GM18870 (cell line): ENCODE data around the gene NKX1-1.

Experiments
- ATAC-seq: cut with Tn5 transposase; IDR thresholded peaks from one replicate; pipeline ENCODE4 v1.9.1; 2021; ENCODE audit warnings: moderate library complexity; ENCODE audit not compliant: unreplicated experiment

Gene NKX1-1

DNA sequence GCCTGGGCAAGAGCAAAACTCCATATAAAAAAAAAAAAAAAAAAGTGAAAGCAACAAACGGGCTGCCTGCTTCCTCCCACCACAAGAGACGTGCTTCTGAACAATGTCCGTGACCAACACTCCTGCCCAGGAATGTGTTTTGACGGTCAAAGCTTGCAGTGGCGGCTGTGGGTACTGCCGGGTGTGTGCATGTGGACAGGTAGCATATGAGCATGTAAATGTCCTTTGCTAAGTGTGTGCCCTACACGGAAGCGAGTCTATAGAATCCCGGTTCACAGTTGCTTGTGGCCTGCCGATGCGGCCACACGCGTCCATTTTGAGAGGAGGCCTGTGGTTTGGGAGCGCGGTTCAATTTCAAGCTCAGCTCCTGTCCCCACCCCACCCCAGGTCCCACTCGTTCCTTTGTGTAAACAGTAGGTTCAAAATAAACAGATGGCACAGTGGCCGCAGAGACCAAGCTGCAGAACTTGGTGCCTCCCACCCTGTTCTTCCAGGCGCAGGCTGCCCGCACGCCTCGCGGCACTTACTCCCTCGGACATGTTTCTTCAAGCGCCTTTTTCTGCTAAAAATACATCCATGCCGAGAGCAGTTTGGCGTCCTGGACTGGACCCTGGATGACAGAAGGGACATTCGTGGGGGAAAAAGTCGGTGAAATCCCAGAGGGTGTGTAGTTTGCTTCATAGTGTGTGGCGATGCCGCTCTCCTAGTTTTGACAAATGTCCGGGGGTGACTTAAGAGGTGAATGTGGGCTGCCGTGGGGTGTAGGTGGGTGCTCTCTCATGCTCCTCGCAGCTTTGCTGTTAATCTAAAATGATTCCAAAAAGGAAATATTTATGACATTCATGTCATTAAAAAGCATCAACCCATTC lies 11.5 kb upstream of the NKX1-1 start:
- no peak for ATAC-seq

DNA sequence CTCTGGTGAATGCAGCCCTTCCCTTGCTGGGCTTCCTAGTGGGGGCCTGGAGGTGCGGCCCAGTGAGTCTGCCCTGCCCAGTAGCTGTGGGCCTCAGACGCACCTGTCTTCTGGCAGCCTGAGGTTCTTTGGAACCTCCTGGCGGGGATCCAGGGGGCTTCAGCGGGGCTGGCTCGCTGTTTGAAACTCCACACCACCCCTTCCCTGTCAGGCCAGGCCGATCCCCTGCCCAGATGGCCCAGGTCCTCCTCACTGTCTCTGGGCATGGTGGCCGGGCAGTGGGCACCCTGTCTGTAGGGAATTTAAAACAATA lies 10.7 kb upstream of the NKX1-1 start:
- no peak for ATAC-seq

DNA sequence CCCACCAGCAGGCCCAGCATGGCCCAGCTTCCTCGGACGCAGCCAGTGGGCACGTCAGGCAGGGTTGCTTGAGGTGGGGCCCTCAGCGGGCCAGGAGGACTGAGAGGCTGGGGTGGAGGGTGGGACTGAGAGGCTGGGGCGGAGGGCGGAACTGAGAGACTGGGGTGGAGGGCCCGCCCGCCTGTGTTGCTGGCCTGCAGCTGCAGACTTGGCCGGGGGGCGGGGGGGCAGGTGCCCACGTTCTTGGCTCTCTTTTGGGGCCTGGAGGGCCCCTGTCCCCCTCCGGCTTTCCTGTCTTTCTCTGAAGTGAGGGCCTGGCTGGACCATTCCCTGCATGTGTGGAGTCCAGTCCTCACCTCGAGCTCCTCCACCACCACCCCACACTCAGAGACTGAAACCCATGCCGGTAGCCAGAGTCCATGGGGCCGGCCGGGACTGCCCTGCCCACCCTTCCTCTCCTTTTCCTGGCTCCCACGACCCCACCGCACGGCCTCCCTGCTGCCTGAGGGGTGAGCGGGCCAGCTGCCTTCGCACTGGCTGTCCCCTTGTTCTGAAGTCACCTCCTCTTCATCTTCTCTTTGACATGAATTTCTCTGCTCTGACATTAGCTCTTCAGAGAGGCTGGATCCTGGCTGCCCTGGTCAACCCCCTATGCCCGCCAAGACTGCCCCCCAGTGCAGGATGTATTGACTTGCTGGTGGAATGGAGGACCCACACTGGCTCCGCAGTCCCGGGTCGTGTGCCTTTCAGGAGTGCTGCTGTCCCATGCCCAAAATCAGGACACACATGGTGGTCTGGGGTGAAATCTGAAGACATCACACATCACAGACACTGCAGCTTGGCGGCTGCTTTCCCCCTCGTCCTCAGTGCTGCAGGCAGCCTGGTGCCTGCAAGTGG lies 10.1 kb upstream of the NKX1-1 start:
- ATAC-seq, result no peak

DNA sequence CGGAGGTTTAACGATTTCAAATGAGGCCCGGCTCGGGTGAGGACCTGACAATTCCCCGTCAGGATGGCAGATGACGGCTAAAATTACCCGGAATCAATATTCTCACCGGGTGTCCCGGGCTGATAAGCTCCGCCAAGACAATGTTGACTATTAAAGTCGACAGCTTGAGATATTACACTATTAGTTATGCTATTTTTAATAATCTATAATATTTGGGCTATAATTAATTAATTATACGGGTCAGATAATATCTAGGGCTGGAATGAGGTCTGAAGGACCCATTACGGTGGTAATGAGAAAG lies 9.4 kb upstream of the NKX1-1 start:
- ATAC-seq, result no peak

DNA sequence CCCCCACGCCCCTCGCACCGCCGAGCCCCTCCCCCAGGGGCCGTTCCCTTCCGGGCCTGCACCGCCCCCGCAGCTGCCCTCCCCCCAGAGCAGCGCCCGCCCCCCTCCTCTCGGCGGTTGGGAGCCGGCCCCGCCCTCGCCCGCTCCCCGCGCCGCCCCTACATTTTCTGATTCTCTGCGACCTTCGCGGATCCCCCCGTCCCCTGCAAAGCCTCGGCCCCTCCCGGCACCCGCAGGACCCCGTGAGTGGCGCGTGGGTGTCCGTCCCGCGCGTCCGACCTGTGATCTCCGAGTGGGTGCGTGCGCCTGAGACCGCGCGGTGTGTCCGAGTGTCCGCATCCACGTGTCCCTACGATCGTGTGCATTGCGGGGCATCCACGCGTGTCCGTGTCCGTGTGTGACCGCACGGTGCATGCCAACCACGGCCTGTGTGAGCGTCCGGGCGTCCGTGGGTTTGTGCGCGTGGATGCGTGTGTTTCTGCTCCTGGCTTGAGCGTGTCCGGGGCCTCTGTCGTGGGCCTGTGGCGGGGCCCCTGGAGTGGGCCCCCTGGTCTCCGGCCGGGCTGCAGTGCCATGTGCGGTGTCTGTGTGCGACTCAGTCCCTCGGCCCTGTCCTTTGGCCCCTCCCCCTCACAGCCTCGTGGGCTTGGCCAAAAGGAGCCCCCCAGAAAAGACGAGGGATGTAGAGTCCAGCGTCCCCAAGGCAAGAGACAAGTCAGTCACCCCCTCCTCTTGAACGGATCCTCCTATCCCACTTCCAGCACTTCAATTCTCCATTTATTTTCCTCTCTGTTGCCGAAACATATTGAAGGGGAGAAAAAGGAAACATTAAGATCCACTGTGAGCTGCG lies 8.8 kb upstream of the NKX1-1 start:
- no peak for ATAC-seq

DNA sequence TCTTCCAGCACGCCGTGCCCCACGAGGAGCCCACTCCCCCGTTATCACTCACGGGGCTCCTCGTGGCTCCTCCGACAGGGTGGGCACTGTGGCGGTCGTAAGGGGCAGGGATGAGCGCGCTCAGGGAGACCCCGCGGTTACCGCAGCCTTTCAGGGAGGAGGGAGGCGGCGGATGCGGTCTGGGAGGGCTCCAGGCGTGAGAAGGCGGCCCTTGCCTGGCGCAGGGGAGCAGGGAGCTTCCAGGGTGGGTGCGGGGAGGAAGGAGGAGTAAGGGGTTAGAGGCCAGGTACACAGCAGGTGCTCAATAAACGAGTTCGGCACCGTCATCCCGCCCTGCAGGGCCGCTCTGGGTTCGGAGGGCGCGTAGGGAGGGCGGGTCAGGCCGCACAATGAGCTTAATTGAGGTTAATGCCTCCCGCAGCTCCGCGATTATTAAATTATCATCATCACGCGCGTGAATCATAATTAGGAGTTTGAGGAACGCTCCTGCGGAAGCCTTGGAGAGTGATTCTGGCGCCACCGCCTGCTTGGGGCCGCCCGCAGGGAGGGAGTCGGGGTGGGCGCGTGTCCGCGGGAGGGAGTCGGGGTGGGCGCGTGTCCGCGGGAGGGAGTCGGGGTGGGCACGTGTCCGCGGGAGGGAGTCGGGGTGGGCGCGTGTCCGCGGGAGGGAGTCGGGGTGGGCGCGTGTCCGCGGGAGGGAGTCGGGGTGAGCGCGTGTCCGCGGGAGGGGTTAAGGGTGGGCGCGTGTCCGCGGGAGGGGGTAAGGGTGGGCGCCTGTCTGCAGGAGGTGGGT lies 7.6 kb upstream of the NKX1-1 start:
- no peak for ATAC-seq

DNA sequence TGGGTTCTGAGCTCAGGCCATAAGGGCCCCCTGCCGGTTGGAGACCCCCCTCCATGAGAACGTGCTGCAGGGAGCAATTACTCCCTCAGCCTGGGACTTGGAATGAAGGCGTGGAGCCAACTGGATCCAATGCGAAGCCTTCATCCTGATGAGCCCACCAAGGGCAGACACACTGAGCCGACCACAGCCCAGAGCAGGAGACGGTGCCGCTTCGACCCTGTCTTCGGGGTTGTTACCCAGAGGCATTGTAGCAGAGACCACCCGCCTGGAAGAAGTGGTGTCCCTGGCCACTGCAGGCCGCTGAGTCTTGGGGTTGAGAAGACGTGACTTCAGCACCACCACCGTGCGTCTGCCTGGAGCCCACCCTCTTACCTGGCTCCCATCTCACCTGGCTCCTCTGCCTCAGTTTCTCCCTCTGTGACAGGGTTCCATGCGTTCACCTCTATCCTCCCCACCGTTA lies 7.0 kb upstream of the NKX1-1 start:
- no peak for ATAC-seq

DNA sequence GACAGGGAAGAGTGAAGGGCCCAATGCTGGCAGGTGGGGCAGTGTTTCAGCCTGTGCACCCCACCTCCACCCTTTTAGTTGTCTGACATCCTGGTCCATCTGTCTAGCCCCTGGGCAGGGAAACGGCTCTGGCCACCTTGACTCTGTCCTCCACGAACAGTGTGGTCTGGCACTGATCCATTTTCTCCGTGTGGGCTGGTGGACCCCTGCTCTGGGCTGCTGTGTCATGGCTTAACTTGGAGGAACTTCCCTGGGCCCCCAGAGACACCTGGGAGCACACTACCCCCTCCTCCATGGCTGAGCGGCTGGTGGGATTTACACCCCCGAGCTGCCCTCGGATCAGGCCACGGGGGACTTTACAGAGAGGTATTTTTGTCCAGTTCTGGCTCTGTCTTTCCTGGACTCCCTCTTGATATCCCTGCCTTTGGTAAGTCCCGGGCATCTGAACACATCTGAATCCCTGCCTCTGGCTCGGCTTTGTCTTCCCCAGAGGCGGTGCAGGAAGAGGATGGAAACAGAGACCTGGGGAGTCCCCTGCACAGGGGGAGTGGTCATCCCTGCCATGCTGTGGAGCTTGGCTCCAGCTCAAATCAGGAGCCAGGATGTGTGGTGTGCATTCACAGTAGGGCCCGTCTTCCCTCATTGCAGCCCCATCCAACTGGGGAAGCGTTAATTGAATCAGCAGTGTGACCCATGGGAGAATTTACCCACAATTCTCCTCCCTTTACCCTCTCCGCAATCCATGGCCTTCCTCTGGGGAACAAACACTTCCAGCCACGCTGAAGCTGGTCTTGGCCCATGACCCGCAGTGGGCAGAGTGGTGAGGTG lies 6.3 kb upstream of the NKX1-1 start:
- ATAC-seq, result no peak

DNA sequence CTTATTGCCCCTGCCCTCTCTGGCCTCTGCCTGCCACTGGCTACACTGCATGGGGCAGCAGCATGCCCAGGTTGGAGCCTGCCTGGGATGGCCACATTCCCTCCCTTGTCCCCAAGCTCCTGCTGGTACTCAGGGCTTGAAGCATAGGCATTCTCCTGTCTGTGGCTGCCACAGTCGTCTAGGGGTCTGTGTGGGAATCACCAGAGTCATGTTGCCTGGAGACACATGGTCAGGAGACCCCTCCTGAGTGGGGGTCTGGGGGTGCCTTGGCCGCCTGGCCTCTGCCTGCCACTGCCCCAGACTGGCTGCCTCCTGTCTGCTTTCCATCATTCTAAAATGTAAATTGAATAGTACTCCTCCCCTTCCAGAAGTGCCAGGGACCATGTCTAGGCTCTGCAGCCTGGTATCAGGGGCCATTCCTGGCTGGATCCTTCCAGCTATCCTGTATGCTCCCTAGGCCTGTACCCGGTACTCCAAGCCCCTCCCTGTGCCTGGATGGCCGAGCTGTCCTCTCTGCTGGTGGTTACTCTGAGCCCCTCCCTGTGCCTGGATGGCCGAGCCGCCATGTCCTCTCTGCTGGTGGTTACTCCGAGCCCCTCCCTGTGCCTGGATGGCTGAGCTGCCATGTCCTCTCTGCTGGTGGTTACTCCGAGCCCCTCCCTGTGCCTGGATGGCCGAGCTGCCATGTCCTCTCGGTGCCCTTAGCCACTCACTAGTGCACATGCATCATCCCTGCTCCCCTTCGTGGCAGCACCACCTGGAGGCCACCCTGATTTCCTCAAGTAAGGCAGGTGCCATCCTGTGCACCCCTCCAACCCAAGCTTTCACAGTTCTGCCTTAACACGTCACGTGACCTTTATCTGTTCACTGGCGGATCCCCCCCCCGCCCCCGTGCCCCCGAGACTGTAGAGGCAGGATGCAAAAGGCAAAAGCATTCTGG lies 5.5 kb upstream of the NKX1-1 start:
- ATAC-seq, result no peak

DNA sequence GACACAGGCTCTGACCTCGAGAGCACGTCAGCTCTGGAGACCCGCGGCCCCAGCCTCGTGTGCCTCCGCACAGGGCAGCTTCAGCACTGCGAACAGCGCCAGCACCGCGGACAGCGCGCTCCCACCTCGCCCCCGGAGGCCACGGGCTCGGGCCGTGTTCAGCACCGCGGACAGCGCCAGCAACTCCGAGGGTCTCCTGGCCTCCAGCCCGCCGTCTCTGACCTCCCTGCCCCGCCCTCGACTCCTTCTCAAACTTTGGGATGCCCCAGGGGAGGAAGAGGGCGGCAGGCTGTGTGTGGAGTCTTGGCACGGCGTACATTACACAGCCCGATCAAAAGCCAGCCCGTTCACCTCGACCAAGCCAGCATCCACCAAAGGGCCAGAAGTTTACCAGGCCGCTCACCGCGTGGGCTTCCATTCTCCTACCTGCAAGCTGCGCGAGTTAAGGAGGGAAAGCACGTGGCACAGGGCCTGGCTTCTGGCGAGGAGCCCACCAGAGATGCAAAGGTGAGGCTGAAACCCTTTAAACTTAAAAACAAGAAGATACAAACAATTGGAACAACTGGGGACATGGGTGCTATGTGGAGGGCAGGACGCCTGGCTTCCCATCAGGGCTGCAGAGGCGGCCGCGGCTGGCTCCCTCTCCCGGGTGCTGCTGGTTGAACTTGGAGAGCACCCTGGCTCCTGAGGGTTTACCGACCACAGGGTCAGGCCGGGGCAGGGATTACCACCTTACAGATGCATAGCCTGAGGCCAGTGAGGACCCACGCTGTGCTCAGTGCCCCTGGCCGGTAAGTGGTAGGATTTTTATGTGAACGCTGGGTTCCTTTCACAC lies 4.5 kb upstream of the NKX1-1 start:
- ATAC-seq, result no peak

DNA sequence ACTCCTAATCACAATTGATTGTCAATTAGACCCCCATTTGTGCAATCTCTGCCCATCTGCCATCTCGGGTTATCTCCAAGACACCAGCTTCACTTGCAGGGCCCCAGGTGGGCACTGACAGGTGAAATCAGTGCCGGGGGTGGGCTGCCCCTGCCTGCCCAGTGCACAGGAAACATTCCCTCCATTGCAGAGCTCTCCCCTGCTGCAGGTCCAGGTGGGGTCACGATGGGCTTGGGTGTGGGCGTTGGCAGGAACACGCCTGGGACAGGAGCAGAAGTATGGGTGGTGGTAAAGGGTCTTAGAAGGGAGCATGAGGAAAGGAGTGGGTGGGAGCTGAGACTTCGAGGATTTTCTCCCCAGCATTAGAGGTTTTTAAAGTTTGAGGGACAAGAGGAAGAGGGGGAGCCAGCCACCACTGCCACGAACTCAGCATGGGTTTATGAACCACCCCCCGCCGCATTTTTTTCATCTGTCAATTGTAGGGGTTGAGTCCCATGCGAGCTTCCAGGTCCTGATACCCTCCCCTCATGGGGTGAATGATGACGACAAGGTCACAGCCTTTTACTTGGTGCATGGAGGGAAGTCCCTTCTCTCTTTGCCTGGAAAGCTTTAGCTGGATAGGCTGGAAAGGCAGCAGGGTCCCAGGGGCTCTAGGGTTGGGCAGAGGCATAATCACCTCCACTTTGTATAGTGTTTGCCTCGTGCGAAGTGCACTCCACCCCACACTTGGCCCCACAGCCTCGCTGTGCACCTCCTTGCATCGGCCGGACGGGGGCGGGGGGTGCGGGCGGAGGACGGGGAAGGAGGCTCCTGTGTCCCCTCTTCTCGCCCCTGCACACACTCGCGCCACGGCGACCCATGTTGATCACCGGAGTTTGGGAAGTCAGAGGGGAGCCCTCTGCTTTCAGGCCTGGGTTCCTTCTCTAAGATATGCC lies 3.5 kb upstream of the NKX1-1 start:
- ATAC-seq, result no peak

DNA sequence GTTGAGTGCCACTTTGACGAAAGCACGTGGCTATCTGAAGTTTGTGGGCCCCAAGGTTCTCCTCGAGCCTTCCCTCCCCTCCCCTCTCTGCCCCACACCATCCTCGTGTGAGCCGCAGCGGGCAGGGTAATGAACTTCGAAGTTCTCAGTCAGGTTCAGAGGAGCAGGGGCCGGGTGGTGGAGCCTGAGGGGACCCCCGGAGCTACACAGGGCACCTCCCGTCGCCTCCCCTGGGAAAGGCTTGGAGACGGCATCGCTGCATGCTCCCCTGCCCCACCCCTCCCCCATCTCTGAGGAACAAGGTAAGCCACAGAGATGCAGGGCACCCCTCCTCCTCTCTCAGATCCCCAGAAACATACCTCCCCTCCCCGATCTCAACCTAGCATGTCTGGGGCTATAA lies 2.8 kb upstream of the NKX1-1 start:
- no peak for ATAC-seq

DNA sequence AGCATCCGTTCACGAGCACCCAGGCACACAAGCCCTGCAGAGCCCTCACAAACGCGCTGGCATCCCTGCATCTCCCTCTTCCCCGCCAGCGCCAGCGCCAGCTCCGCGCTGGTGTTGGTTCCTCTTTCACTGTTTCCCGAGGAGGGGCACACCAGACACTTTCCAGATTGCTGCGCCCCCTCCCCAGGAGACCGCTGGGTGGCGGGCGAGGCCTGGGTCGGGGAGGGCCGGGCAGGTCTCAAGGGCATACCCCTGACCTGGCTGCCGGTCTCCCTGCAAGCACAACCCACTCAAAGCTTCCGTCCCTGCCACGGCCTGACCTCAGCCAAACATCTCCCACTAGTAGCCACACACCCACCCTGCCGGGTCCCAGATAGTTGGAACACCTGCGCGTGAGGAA lies 2.2 kb upstream of the NKX1-1 start:
- no peak for ATAC-seq

DNA sequence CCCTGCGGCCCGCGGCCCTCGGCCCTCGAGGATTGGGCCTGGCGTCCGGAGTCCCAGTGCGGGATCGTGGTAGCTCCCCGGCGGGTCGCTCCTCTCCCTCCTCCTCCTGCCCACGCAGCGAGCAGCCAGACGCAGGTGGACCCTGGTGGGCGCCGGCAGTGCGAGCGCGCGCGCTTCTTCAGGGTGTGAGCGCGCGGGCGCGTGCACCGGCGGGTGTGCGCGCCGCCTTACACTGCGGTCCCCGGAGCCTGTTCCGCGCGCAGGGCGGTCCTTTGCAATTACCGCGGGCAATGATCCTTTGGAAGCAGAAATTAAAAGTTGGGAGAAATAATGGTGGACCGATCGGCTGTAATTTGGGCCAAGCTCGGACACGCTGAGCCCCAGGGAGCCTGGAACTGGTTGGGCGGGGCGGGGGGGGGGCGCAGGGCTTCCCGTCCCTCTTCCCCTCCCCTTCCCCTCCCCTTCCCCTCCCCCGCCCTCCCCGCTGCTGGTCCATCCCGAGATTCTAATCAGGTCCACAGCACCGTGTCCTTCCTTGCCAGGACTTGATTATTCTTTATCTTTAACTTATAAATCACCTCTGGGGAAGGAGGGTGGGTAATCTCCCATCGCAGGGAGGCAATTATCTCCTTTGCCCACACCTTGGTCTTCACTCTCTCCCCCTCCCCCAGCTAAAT lies 1.6 kb upstream of the NKX1-1 start:
- no peak for ATAC-seq

DNA sequence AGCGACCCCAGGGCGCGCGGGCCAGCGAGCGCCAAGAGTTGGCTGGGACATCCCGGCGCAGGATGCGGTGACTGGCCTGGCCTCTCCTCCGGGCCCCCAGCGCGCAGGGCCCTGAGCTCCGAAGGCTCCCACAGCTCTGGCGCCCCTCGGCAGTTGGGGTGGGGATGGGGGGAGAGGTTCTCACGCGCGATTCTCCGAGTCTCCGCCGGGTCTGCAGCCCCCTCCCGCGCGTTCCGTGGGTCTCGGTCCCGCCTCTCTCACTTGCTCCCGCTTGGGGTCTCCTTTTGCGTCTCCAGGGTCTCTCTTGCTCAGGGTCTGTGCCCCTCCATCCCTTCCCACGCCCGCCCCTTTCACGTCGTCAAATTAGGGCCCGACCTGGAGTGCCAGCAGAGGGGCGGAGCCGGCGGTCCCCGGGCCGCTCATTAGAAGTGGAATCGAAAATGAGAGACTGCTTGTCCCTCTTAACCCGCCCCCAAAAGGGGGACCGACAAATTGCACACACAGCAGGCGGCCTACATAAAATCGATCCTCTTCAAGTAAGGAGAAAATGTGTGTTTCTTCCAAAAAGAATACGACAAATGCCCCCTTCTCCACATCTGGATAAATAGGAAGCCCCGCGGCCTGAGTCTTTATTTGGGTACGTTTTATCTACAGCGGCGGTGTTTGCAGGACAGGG lies 877 bp upstream of the NKX1-1 start:
- no peak for ATAC-seq
